Ascending aorta (tissue), 2 donors: Measurements from ENCODE around the gene HOMER1. TPM values are rescaled to one million over a fixed set of nuclear protein-coding genes. Genes with fewer than 3 reads are reported as not detected.

Experiments used
- DNase-seq, 2 donors: peaks; one replicate each; pipeline ENCODE4 v3.0.0-alpha.2; 2019; ENCODE audit warnings: low spot score in 2 of 2
- H3K27ac ChIP-seq, 2 donors: fragments of 200-600 bp; sonication (generic); one replicate each; pipeline ENCODE4 v1.5.1; 2016 to 2017; ENCODE audit warnings: mild to moderate bottlenecking in 1 of 2
- H3K27me3 ChIP-seq: fragments of 200-600 bp; sonication (generic); one replicate; pipeline ENCODE4 v1.5.1; 2017
- H3K36me3 ChIP-seq, 2 donors: fragments of 200-600 bp; sonication (generic); one replicate each; pipeline ENCODE4 v1.5.1; 2016
- H3K4me1 ChIP-seq, 2 donors: fragments of 200-600 bp; sonication (generic); one replicate each; pipeline ENCODE4 v1.5.1; 2016 to 2017; ENCODE audit warnings: mild to moderate bottlenecking in 1 of 2
- H3K4me3 ChIP-seq, 2 donors: fragments of 200-600 bp; sonication (generic); one replicate each; pipeline ENCODE4 v1.5.1; 2016 to 2017; ENCODE audit warnings: mild to moderate bottlenecking in 1 of 2
- H3K9me3 ChIP-seq, 2 donors: fragments of 200-600 bp; sonication (generic); one replicate each; pipeline ENCODE4 v1.5.1; 2016
- CTCF ChIP-seq, 3 experiments: fragments of 200-600 bp in 2 of 3; fragments of 450-650 bp in 1 of 3; sonication (generic) in 2 of 3; IDR thresholded peaks; one replicate each; pipeline ENCODE4 v1.5.1; 2016 to 2019; ENCODE audit warnings: antibody characterized with exemption in 3 of 3, mild to moderate bottlenecking in 1 of 3, moderate library complexity in 1 of 3
- intact Hi-C: fragments of 100-400 bp; cut with DNase I; formaldehyde crosslinking; loops from one replicate; pipeline ENCODE4 v1.15.1; 2023
- total RNA-seq: library from RNA; depleted of rRNA; stranded (reverse); fragments of >200 nt; gene quantifications from one replicate; pipeline ENCODE4 v1.1.0, GENCODE V29; 2016

The HOMER1 gene
- total RNA-seq: 2.3 TPM

GRCh38 chr5:79513704-79514390, at the start of gene HOMER1:
HOMER1 (minus strand) TSS chr5:79514134; CDS start chr5:79512774, 1,360 bp downstream.
- H3K36me3 ChIP-seq: no peaks in the 10 kb centered on the region
- DNase-seq: peak in 1 of 2 donors; percentile 87
- peak within 1 kb of the TSS; percentile 85 to 91 for H3K4me3 ChIP-seq
- H3K9me3 ChIP-seq: no peaks in the 10 kb centered on the region
- peak in 1 of 3 experiments; percentile 4 for TF ChIP-seq CTCF (IDR thresholded peaks at IDR 0.05)
- intact Hi-C loops: loop anchor here (1.0 to 10.0 kb wide), 9 partner anchors 98 to 1721 kb away; partner anchors contain the start of genes CKMT2, DHFR, JMY and MSH3
- H3K27ac ChIP-seq: peak within 1 kb of the TSS; percentile 97 to 98
- peaks cover 0 to 2% of the 10 kb centered on the region in 2 donors for H3K4me1 ChIP-seq
- no peaks in the 10 kb centered on the region for H3K27me3 ChIP-seq

GRCh38 chr5:79563247-79563590, 49.3 kb upstream of the HOMER1 start:
- intact Hi-C loops: no loop called here
- DNase-seq: no peak
- no peak for TF ChIP-seq CTCF (IDR thresholded peaks at IDR 0.05)
- H3K27me3 ChIP-seq: no peaks in the 10 kb centered on the region
- H3K9me3 ChIP-seq: no peaks in the 10 kb centered on the region
- H3K27ac ChIP-seq: no peak overlapping the region
- H3K4me3 ChIP-seq: no peak overlapping the region
- H3K36me3 ChIP-seq: no peaks in the 10 kb centered on the region
- H3K4me1 ChIP-seq: no peaks in the 10 kb centered on the region

GRCh38 chr5:79562351-79563246, 48.7 kb upstream of the HOMER1 start:
- Histone ChIP-seq H3K36me3 (no peaks in the 10 kb centered on the region), H3K27me3 (no peaks in the 10 kb centered on the region), H3K27ac (no peak overlapping the region), H3K4me3 (no peak overlapping the region), H3K4me1 (no peaks in the 10 kb centered on the region), H3K9me3 (no peaks in the 10 kb centered on the region)
- intact Hi-C loops: no loop called here
- no peak for TF ChIP-seq CTCF (IDR thresholded peaks at IDR 0.05)
- DNase-seq: no peak

GRCh38 chr5:79561525-79561893, 47.6 kb upstream of the HOMER1 start:
- no peaks in the 10 kb centered on the region for H3K27me3 ChIP-seq
- no peak overlapping the region for H3K27ac ChIP-seq
- intact Hi-C loops: no loop called here

More at GRCh38 chr5:79561525-79561893, 47.6 kb upstream of the HOMER1 start:
- no peak for TF ChIP-seq CTCF (IDR thresholded peaks at IDR 0.05)
- H3K36me3 ChIP-seq: no peaks in the 10 kb centered on the region
- H3K4me1 ChIP-seq: no peaks in the 10 kb centered on the region
- no peaks in the 10 kb centered on the region for H3K9me3 ChIP-seq
- DNase-seq: no peak
- H3K4me3 ChIP-seq: no peak overlapping the region
